Upper lobe of right lung (tissue), 1 donor: ENCODE results near the gene TGFBRAP1. TPM values are rescaled to one million over a fixed set of nuclear protein-coding genes. Genes with fewer than 3 reads are reported as not detected.

Experiments
- ATAC-seq: fragments of 200-7000 bp; cut with Tn5 transposase; one replicate; pipeline ENCODE4 v1.9.1; 2020; ENCODE audit warnings: mild to moderate bottlenecking, moderate library complexity
- DNase-seq: peaks from one replicate; pipeline ENCODE4 v3.0.0-alpha.2; 2020
- H3K27ac ChIP-seq: fragments of 200-600 bp; one replicate; pipeline ENCODE4 v1.8.0; 2022
- H3K27me3 ChIP-seq: fragments of 200-600 bp; one replicate; pipeline ENCODE4 v1.8.0; 2022; ENCODE audit warnings: mild to moderate bottlenecking
- H3K36me3 ChIP-seq: fragments of 200-600 bp; one replicate; pipeline ENCODE4 v1.8.0; 2022
- H3K4me1 ChIP-seq: fragments of 200-600 bp; one replicate; pipeline ENCODE4 v1.8.0; 2022
- H3K4me3 ChIP-seq: fragments of 200-600 bp; one replicate; pipeline ENCODE4 v1.8.0; 2022; ENCODE audit warnings: mild to moderate bottlenecking
- H3K9me3 ChIP-seq: fragments of 200-600 bp; one replicate; pipeline ENCODE4 v1.8.0; 2022
- intact Hi-C: fragments of 100-400 bp; cut with DNase I; formaldehyde crosslinking; loops from one replicate; pipeline ENCODE4 v1.11.0; 2022
- total RNA-seq: library from RNA; stranded (reverse); fragmentation: NEBNext Ultra II Directional; extraction: Animal tissue kit (Norgen Biotek cat#: 25700); gene quantifications from one replicate; pipeline ENCODE4 v1.2.1, GENCODE V29; 2021
- TF ChIP-seq, protein P1 (sequence below): fragments of 200-600 bp; IDR thresholded peaks from one replicate; pipeline ENCODE4 v1.8.0; 2022; ENCODE audit warnings: antibody characterized with exemption
- donor health status: DM: no; HTN: yes; CAD: no; lungs with severe emphysema.

Gene TGFBRAP1
- total RNA-seq, 1 donor from 2014 or later, result 22.9 TPM

DNA sequence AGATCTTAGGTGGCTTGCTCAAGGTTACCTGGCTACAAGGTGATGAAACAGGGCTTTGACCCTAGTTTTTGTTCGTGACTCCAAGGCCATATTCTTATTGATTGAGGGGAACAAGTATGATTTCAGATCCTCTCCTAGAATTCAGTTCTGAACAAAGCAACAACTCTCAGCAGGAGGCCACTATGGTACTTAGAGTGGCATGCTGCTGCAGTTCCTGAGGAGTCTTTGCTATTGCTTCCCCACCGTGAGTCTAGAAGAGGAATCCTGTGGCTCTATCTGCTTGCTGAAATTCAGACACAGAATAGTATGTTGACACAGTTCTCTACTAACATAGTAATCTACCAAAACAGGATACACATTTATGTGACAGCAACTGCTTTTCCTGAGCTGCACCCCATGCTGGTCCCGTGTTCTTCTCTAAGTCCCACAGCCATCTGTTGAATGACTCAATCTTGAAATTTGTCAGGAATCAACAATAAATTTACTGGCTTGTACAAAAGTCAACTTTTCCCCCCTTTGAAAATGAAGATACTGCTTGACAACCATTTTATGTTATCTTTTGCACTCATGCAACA lies 4.1 kb downstream of the TGFBRAP1 start:
- Histone ChIP-seq H3K36me3 (no peaks in the 10 kb centered on the region), H3K9me3 (no peaks in the 10 kb centered on the region), H3K27ac (no peak overlapping the region), H3K4me1 (peaks cover 16% of the 10 kb centered on the region), H3K27me3 (no peaks in the 10 kb centered on the region), H3K4me3 (no peak overlapping the region)
- TF ChIP-seq, protein P1, sequence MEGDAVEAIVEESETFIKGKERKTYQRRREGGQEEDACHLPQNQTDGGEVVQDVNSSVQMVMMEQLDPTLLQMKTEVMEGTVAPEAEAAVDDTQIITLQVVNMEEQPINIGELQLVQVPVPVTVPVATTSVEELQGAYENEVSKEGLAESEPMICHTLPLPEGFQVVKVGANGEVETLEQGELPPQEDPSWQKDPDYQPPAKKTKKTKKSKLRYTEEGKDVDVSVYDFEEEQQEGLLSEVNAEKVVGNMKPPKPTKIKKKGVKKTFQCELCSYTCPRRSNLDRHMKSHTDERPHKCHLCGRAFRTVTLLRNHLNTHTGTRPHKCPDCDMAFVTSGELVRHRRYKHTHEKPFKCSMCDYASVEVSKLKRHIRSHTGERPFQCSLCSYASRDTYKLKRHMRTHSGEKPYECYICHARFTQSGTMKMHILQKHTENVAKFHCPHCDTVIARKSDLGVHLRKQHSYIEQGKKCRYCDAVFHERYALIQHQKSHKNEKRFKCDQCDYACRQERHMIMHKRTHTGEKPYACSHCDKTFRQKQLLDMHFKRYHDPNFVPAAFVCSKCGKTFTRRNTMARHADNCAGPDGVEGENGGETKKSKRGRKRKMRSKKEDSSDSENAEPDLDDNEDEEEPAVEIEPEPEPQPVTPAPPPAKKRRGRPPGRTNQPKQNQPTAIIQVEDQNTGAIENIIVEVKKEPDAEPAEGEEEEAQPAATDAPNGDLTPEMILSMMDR, result no peak
- intact Hi-C loops, result no loop called here
- DNase-seq (no peak), ATAC-seq (no peak)

DNA sequence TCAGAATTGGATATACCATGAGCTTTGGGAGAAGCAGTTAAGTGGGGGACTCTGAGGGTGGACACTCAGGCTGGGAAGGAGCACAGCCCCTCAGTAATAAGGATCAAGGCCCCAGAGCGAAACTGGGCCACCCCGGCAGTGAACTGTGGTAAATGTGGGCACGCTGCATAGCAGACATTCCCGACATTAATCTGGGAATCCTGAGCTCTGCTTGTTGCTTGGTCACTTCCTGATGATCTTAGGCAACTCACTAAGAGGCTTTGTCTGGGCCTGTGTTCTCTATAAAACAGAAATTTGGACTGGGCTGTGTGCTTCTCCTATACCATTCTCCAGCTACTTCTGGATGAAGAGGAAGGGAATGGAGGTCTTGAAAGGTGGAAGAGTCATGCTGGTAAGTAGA lies 4.8 kb downstream of the TGFBRAP1 start:
- Histone ChIP-seq H3K27me3 (no peaks in the 10 kb centered on the region), H3K36me3 (no peaks in the 10 kb centered on the region), H3K4me3 (no peak overlapping the region), H3K4me1 (peaks cover 11% of the 10 kb centered on the region), H3K27ac (no peak overlapping the region), H3K9me3 (no peaks in the 10 kb centered on the region)
- ATAC-seq (no peak), DNase-seq (no peak)
- intact Hi-C loops, result no loop called here
- TF ChIP-seq, protein P1, result no peak

DNA sequence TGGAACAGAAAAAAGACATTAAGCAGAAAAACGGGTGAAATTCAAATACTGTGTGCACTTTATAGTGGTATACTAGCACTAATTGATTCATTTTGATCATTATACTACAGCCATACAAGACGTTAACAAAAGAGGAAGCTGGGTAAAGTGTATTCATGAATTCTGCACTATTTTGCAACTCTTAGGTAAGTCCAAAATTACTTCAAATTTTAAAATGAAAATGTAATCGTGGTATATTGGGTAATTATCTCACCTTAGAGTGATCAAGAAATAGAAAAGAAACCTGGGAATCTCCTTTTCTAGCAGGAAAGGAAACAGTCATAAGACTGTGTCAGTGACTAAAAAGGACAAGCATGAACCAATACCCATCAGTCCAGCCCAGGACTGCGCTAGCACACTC lies 5.4 kb downstream of the TGFBRAP1 start:
- Histone ChIP-seq H3K27ac (no peak overlapping the region), H3K27me3 (no peaks in the 10 kb centered on the region), H3K4me1 (peaks cover 11% of the 10 kb centered on the region), H3K9me3 (no peaks in the 10 kb centered on the region), H3K36me3 (no peaks in the 10 kb centered on the region), H3K4me3 (no peak overlapping the region)
- intact Hi-C loops, result no loop called here
- no peak for DNase-seq
- TF ChIP-seq, protein P1, result no peak
- ATAC-seq, result no peak

DNA sequence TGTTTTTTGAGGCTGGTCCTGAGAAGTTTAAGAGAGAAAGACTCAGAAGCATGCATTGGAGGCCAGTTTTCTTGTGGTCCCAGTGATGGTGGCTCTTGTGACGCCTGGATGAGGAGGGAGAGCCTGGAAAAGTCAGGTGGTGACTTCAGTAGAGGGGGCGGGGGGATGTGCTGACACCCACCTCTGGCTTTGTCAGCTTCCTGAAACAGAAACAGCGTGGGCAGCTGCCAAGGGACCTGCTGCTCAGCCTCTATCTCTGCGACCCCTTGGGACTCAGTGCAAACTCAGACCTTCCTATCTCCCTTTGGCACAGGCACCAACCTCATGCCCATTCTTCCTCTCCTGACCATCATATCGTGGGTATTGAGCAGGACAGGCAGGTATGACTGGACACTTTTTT lies 6.4 kb downstream of the TGFBRAP1 start:
- ATAC-seq (no peak), DNase-seq (no peak)
- Histone ChIP-seq H3K27me3 (no peaks in the 10 kb centered on the region), H3K4me3 (no peak overlapping the region), H3K9me3 (no peaks in the 10 kb centered on the region), H3K4me1 (peaks cover 3% of the 10 kb centered on the region), H3K36me3 (no peaks in the 10 kb centered on the region), H3K27ac (no peak overlapping the region)
- intact Hi-C loops, result no loop called here
- TF ChIP-seq, protein P1, result no peak

DNA sequence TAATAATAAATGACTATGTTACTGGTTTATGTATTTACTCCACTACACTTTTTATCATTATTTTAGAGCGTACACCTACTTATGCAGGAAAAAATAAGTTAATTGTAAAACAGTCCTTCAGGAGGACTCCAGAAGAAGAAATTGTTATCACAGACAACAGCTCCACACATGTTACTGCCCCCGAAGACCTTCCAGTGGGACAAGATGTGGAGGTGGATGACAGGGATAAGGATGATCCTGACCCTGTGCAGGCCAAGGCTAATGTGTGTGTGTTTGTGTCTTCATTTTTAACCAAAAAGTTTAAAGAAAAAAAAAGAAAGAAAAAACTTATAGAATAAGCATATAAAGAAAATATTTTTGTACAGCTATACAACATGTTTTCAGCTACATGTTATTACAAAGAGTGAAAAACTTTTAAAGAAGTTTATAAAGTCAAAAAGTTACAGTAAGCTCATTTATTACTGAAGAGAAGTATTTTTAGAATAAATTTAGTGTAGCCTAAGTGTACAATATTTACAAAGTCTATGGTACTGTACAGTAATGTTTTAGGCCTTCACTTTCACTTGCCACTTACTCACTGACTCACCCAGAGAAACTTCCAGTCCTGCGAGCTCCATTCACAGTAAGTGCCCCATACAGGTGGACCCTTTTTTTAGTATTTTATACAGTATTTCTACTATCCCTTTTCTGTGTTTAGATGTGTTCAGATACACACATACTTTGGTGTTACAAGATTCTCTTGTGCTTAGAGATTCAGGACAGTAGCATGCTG lies 7.5 kb downstream of the TGFBRAP1 start:
- ATAC-seq, result no peak
- DNase-seq, result no peak
- intact Hi-C loops, result no loop called here
- no peaks in the 10 kb centered on the region for H3K4me1 ChIP-seq
- no peaks in the 10 kb centered on the region for H3K36me3 ChIP-seq
- H3K27ac ChIP-seq, result no peak overlapping the region
- no peaks in the 10 kb centered on the region for H3K27me3 ChIP-seq
- H3K4me3 ChIP-seq, result no peak overlapping the region
- TF ChIP-seq, protein P1, result no peak
- no peaks in the 10 kb centered on the region for H3K9me3 ChIP-seq
